ENCODE data around the gene EARS2. TPM values are rescaled to one million over a fixed set of nuclear protein-coding genes. Genes with fewer than 3 reads are reported as not detected.

Gene EARS2
- total RNA-seq, 1 experiment from 2014 or later, result 50.1 TPM

GRCh38 chr16:23482778-23483177 lies 74.4 kb downstream of the EARS2 start:
- Histone ChIP-seq H3K23ac (ENCODE audit: insufficient read length, low read depth, low read length) (no peak overlapping the region), H3T11ph (ENCODE audit: low read length) (no peak overlapping the region), H2BK15ac (ENCODE audit: low read depth, low read length) (no peak overlapping the region), H3K14ac (ENCODE audit: insufficient read depth, low read length) (no peak overlapping the region), H3K23me2 (ENCODE audit: insufficient read length, low read depth, low read length, poor library complexity, severe bottlenecking) (no peaks in the 10 kb centered on the region), H2BK5ac (ENCODE audit: insufficient read length, low read length) (no peak overlapping the region), H3K4ac (ENCODE audit: low read depth, low read length) (no peak overlapping the region), H3K9me3 (ENCODE audit: control insufficient read depth, low read depth, low read length) (no peaks in the 10 kb centered on the region), H2BK20ac (ENCODE audit: low read depth, low read length, poor library complexity, severe bottlenecking) (no peak overlapping the region), H2BK120ac (ENCODE audit: low read depth, low read length, poor library complexity, severe bottlenecking) (no peak overlapping the region), H3K27me3 (ENCODE audit: insufficient read depth, low read length) (no peaks in the 10 kb centered on the region), H4K20me1 (ENCODE audit: control insufficient read depth, insufficient read depth, insufficient read length) (no peaks in the 10 kb centered on the region), H3K4me1 (ENCODE audit: insufficient read depth, low read length) (no peaks in the 10 kb centered on the region), H2BK12ac (ENCODE audit: insufficient read length, low read depth, low read length) (no peak overlapping the region), H3K79me2 (ENCODE audit: insufficient read depth, low read length) (no peaks in the 10 kb centered on the region), H3K27ac (ENCODE audit: insufficient read length, low read depth, low read length) (no peak overlapping the region), H2AK5ac (ENCODE audit: insufficient read length, low read length) (no peak overlapping the region), H3K9ac (ENCODE audit: extremely low read depth, insufficient read length, low read length) (no peak overlapping the region), H4K5ac (ENCODE audit: insufficient read length, low read depth, low read length) (no peak overlapping the region), H4K91ac (ENCODE audit: insufficient read length, low read depth, low read length) (no peak overlapping the region), H3K56ac (ENCODE audit: insufficient read length, low read depth, low read length) (no peak overlapping the region), H3K79me1 (ENCODE audit: insufficient read depth, low read depth, low read length, poor library complexity, severe bottlenecking) (no peaks in the 10 kb centered on the region), H4K8ac (replicated peaks; ENCODE audit: insufficient read length, low read depth, low read length) (no peak overlapping the region), H3K18ac (ENCODE audit: insufficient read length, low read depth, low read length) (no peak overlapping the region), H2AFZ (ENCODE audit: low read length) (no peak overlapping the region), H3K4me2 (ENCODE audit: insufficient read depth, insufficient read length, low read length) (no peak overlapping the region)
- no peaks in the 10 kb centered on the region for H3K4me1 Mint-ChIP-seq
- no peak for TF ChIP-seq CTCF (conservative IDR thresholded peaks at IDR 0.05)
- no peaks in the 10 kb centered on the region for H3K9me3 Mint-ChIP-seq
- no peak for DNase-seq
- H3K27me3 Mint-ChIP-seq (ENCODE audit: low read depth), result no peaks in the 10 kb centered on the region
- H3K36me3 Mint-ChIP-seq (ENCODE audit: insufficient read depth in 1 of 3, low read depth in 3 of 3), result peaks cover 69 to 93% (median 92%) of the 10 kb centered on the region in 3 experiments; a peak in 6 of 7 replicates
- no peak overlapping the region for H3K4me3 Mint-ChIP-seq
- WGBS (ENCODE audit: extremely low coverage, insufficient read length, low lambda C conversion rate), result no CpG with 5 or more reads among the region's 14 CpGs
- H3K27ac Mint-ChIP-seq, result peak overlapping the region in 1 of 3 experiments; percentile 0; a peak in 1 of 7 replicates

Measured in H9 (cell line).